Ecto neural progenitor cell (in vitro differentiated cells): ENCODE data around the gene SCYL2.
"Not testable (repeated sequence)": the region's sequence is repeated elsewhere in the genome, so short reads cannot be mapped to it uniquely, and the experiment has no call there.

ENCODE experiments used
- DNase-seq: peaks from one replicate; pipeline ENCODE4 v3.0.0-alpha.2; 2018; ENCODE audit warnings: low spot score

Gene SCYL2

GRCh38 chr12:100266835-100267602 lies at the start of gene SCYL2, which contains the start of gene DEPDC4:
TSS of gene SCYL2 (plus strand) at chr12:100267177. CDS start at chr12:100282971, 15,794 bp downstream.
TSS of gene DEPDC4 (minus strand) at chr12:100267079. CDS start at chr12:100267076, 3 bp downstream.
- DNase-seq, result peak; percentile 98

GRCh38 chr12:100219328-100220109 lies 47.5 kb upstream of the SCYL2 start:
- no peak for DNase-seq

- no peak for DNase-seq
Observed at GRCh38 chr12:100221523-100221922, 45.5 kb upstream of the SCYL2 start.

DNA sequence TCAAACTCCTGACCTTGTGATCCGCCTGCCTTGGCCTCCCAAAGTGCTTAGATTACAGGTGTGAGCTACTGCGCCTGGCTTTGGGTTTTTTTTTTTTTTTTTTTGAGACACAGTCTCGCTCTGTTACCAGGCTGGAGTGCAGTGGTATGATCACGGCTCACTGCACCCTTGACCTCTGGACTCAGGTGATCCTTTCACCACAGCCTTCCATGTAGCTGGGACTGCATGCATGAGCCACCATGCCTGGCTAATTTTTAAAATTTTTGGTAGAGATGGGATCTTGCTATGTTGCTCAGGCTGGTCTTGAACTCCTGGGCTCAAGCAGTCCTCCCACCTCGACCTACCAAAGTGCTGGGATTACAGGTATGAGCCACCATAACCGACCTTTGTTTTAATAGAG lies 44.8 kb upstream of the SCYL2 start:
- DNase-seq, result not testable (repeated sequence)

DNA sequence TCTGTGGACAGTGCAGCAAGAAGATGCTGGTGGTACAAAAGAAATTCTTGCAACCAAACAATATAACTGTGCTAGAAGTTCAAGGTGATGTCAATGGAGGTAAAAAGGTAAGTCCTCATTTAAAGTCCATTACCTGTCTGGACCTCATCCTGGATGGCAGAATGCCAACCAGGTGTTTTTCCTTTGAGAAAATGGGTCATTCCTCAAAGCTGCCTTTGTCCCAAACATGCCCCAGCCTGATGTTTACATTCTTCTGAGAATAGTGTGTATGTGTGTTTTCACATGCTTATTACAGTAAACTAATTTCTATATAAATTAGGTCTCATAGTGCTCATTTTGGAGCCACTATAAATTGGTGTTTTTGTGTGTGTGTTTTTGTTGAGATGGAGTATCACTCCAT lies 41.5 kb upstream of the SCYL2 start:
- DNase-seq, result no peak

- no peak for DNase-seq
Observed at GRCh38 chr12:100229036-100229635, 37.8 kb upstream of the SCYL2 start.

DNA sequence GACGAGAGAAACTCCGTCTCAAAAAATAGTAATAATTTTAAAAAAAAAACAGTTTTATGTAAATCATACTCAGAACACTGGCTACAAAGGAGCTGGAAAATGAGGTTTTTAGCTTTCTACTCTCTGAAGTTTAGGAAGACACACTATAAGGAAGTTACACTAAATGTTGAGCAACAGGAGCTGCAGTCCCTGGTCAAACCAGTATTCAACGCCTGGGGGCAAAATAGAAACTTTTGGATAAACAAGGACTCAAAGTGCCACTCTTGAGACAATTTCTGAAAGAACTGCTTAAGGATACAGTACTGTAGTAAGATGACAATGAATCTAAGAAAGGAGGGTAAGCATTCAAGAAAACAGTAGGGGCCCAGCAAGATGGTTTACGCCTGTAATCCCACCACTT lies 37.1 kb upstream of the SCYL2 start:
- no peak for DNase-seq

DNA sequence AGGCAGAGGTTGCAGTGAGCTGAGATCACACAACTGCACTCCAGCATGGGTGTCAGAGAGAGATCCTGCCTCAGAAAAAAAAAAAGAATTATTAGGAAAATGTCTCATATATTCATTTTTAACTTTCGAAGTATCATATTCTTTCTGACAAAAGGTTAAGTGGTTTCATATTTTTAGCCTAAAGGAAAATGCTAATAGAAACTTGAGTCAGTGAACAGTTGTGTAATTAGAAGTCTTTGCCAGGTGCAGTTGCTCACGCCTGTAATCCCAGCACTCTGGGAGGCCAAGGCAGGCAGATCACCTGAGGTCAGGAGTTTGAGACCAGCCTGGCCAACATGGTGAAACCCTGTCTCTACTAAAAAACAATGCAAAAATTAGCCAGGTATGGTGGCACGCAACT lies 35.1 kb upstream of the SCYL2 start:
- not testable (repeated sequence) for DNase-seq

DNA sequence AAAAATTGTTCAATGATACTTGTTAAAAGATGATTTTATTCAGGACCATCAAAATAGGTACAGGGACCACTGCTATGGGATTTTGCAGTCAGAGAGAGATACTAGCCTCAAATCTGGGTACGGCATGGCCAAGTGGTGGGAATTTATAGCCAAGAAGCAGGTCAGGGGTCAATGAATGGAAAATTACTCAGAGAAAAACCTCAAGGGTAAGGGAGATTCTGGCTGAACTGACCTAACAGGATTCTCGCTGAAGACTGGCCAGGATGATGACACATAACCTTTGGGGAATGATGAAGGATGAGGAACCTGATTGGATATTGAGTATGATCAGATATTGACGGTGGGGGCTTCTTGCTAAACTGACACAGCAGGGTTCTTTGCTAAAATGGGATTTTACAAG lies 32.8 kb upstream of the SCYL2 start:
- no peak for DNase-seq

DNA sequence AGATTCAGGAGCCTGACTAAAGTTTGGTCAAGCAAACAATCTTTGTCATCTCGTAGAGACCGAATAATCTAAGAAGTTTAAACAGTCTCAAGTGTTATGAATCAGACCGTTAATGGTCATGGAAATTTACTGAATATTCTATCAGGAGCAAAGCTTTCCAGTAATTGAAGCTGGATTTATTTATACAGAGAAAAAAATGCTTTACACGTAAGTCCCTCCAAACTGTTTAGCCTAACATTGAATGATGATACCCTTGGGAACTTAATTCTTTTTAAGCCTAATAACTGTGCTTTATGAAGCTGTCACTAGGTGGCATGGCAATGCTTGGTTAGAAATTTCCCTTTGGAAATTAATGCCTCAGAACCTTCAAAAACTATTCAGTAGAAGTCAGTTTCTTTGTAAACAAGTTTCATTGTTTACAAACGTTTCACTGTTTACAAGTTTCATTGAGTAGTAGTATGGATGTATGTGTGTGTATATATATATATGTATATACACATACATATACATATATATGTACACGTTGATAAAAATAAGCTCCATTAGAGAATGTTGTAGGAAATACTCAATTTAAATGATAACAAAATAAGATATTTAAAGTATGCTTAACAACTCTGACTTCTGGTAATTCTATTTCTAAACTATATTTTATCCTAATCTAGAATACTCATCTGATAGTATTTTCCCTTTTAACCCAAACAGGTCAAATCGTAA lies 32.2 kb upstream of the SCYL2 start:
- DNase-seq, result no peak

DNA sequence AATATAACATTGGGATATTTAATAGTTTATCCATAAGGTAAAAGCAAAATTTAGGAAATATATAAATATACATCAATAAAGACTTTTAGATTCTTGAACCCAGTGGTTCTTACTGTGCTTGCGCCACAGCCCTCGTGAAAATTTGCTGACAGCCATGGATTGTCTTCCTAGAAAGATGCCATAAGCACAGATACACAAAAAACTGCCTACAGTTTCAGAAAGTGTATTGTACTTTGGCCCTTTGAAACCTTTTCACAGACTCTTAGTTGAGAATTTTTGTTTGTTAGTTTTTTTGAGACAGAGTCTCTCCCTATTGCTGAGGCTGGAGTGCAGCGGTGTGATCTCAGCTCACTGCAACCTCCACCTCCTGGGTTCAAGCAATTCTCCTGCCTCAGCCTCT lies 28.2 kb upstream of the SCYL2 start:
- DNase-seq, result no peak

DNA sequence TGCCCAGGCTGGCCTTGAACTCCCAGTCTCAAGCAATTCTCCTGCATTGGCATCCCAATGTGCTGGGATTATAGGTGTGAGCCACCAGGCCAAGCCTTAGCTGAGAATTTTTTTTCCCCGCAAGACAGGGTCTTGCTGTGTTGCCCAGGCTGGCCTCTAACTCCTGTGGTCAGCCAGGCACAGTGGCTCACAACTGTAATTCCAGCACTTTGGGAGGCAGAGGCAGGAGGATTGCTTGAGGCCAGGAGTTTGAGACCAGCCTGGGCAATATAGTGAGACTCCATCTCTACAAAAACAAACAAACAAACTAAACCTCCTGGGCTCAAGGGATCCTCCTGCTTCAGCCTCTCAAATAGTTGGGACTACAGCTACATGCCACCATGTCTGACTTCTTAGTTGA lies 27.4 kb upstream of the SCYL2 start:
- DNase-seq, result no peak

DNA sequence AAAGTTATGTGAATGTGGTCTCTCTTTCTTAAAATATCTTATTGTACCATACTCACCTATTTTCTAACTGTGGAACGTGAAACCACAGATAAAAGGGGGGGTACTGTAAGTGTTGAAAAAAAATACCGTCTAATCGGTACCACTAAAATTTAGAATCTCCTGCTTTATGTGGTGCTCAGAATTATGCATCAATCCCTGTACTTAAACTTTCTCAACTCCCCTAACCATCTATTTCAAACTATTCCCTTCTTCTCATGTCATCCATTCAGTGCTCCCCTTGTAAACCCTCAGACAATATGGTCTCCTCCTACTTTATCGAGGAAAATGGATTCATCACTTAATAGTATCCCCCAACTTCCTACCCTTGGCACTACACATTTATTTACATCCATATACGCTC lies 23.8 kb upstream of the SCYL2 start:
- DNase-seq, result no peak

DNA sequence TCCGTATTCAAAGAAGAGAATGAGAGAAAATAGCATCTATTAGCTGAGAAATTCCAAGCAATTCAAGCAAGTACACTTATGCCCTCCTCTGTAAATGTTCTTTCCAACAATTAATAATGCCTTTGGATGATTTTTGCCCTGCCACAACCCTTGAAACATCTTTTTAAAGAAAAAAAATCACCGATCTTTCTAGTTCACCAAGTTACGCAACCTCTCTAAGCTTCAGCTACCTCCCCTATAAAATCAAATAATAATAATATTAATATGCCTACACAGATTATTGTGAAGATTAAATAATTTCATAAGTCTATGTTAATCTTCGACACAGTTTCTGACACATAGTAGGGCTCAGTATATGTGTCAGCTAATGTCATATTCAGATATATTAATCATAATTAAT lies 19.2 kb upstream of the SCYL2 start:
- DNase-seq, result no peak

DNA sequence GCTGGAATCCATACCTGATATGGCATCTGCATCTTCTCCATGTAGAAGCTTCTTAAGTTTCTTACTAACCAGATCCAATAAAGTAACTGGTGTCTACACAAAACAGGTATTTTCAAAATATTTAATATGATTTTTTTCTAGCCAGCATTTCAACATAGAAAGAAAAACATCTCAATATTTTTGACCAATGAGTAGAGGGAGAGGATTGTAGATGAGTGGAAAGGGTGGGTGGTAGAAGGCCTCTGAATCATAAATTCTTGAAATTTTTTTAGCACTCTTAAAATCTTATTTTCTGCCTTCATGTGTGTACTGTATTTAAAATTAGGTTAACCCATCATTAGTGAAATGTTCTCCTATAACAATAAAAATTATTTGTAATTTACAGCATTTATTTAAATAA lies 18.1 kb upstream of the SCYL2 start:
- DNase-seq, result no peak

DNA sequence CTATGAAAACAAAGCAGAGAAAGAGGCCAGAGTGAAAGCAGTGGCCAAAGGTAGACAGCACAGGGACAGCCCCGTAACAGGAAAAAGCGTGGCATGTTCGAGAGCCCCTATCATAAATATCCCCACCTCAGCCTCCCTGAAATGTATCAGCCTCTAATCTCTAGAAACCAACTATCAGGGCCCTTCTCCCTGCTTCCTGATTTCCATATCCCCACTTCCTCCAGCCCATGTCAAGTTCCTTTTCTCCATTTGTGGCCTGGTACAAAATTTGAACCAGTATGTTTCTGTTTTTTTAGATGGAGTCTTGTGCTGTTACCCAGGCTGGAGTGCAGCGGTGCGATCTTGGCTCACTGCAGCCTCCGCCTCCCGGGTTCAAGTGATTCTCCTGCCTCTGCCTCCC lies 17.0 kb upstream of the SCYL2 start:
- no peak for DNase-seq

- no peak for DNase-seq
Observed at GRCh38 chr12:100251917-100252316, 15.1 kb upstream of the SCYL2 start.

DNA sequence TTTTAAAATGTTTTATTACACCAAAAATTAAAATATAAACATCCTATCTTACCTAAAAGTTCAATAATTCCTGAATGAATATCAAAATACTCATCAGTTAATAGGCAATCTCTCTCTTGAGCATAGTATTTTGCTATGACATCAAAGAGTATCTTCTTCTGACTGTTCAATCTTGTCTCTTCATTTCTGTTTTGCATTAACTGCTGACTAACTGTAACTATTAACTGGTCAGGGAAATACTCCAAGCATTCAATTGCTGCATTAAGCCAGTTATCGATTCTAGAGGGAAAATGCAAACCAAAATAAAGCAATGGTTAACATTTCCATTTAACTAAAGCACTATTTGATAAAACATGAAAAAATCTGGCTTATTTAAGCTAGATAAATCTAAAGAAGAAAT lies 13.5 kb upstream of the SCYL2 start:
- DNase-seq, result no peak

- DNase-seq, result no peak
Observed at GRCh38 chr12:100254876-100255275, 12.1 kb upstream of the SCYL2 start.

GRCh38 chr12:100258127-100258526 lies 8.8 kb upstream of the SCYL2 start:
- DNase-seq, result no peak

DNA sequence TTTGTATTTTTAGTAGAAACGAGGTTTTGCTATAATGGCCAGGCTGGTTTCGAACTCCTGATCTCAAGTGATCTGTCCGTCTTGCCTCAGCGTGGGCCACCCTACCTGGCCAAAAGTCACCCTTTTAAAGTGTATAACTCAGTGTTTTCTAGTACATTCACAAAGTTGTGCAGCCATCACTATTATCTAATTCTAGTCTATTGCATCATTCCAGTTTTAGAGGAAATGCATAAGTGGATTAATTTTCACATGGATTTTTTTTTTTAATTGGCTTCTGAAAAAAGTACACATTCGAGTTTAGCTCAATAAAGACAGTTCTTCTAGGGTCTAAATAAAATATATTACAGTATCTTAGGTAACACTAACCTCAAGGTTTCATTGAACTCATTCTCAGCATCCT lies 3.8 kb upstream of the SCYL2 start:
- no peak for DNase-seq

GRCh38 chr12:100265107-100265506 lies 1.9 kb upstream of the SCYL2 start:
- DNase-seq, result not testable (repeated sequence)
